ENCODE data around the gene SELENOS. TPM values are rescaled to one million over a fixed set of nuclear protein-coding genes. Genes with fewer than 3 reads are reported as not detected.

The SELENOS gene
- total RNA-seq: 100 to 1,000 TPM in 1 of 2 donors, 10 to 100 TPM in 1; 66.9 to 100 TPM

GRCh38 chr15:101277038-101277822 is at the start of gene SELENOS:
Gene SELENOS (minus strand): TSS chr15:101277485. CDS start chr15:101277417, 68 bp downstream.
- Histone ChIP-seq H3K36me3 (peaks cover 13 to 20% of the 10 kb centered on the region in 2 donors), H3K9me3 (no peaks in the 10 kb centered on the region), H3K4me1 (replicated peaks) (no peaks in the 10 kb centered on the region), H3K27me3 (replicated peaks; ENCODE audit: insufficient read depth) (no peaks in the 10 kb centered on the region), H3K4me3 (peak within 1 kb of the TSS; percentile 46 to 83), H3K27ac (peak within 1 kb of the TSS; percentile 60 to 78)
- WGBS: under 1% methylated on average over 77 of the region's 91 CpGs
- peak; percentile 91 for DNase-seq (ENCODE audit: low spot score)
- peak; percentile 88 for TF ChIP-seq POLR2A (IDR thresholded peaks at IDR 0.05)
- TF ChIP-seq POLR2AphosphoS5 (IDR thresholded peaks at IDR 0.05): peak; percentile 76
- peak in 2 of 4 experiments; percentile 2 to 23 for TF ChIP-seq CTCF (IDR thresholded peaks at IDR 0.05)
- intact Hi-C loops (cut with DNase I): no loop called here

- intact Hi-C loops (cut with DNase I): no loop called here
- H3K4me1 ChIP-seq (replicated peaks): no peaks in the 10 kb centered on the region
- WGBS: 80% methylated on average over 21 of the region's 21 CpGs
- H3K36me3 ChIP-seq: no peaks in the 10 kb centered on the region
- H3K27ac ChIP-seq: no peak overlapping the region
- no peaks in the 10 kb centered on the region for H3K9me3 ChIP-seq
- H3K4me3 ChIP-seq: no peak overlapping the region
- DNase-seq (ENCODE audit: low spot score): no peak
- H3K27me3 ChIP-seq (replicated peaks; ENCODE audit: insufficient read depth): no peaks in the 10 kb centered on the region
- no peak for TF ChIP-seq CTCF (IDR thresholded peaks at IDR 0.05)
- no peak for TF ChIP-seq POLR2AphosphoS5 (IDR thresholded peaks at IDR 0.05)
- no peak for TF ChIP-seq POLR2A (IDR thresholded peaks at IDR 0.05)
Observed at GRCh38 chr15:101326462-101327146, 49.3 kb upstream of the SELENOS start.

- TF ChIP-seq CTCF (IDR thresholded peaks at IDR 0.05) (no peak), POLR2AphosphoS5 (IDR thresholded peaks at IDR 0.05) (no peak), POLR2A (IDR thresholded peaks at IDR 0.05) (no peak)
- no peaks in the 10 kb centered on the region for H3K27me3 ChIP-seq (replicated peaks; ENCODE audit: insufficient read depth)
- 93% methylated on average over 8 of the region's 8 CpGs for WGBS
Observed at GRCh38 chr15:101326026-101326315, 48.7 kb upstream of the SELENOS start.

GRCh38 chr15:101325263-101326025 is 48.2 kb upstream of the SELENOS start:
- 94% methylated on average over 19 of the region's 19 CpGs for WGBS
- no peak for DNase-seq (ENCODE audit: low spot score)
- TF ChIP-seq CTCF (IDR thresholded peaks at IDR 0.05): no peak
- no peak for TF ChIP-seq POLR2AphosphoS5 (IDR thresholded peaks at IDR 0.05)
- no peak for TF ChIP-seq POLR2A (IDR thresholded peaks at IDR 0.05)

More at GRCh38 chr15:101326026-101326315, 48.7 kb upstream of the SELENOS start:
- intact Hi-C loops (cut with DNase I): no loop called here
- H3K9me3 ChIP-seq: no peaks in the 10 kb centered on the region
- H3K36me3 ChIP-seq: no peaks in the 10 kb centered on the region
- H3K4me1 ChIP-seq (replicated peaks): no peaks in the 10 kb centered on the region
- H3K27ac ChIP-seq: no peak overlapping the region
- no peak overlapping the region for H3K4me3 ChIP-seq
- no peak for DNase-seq (ENCODE audit: low spot score)

More at GRCh38 chr15:101325263-101326025, 48.2 kb upstream of the SELENOS start:
- Histone ChIP-seq H3K4me1 (replicated peaks) (no peaks in the 10 kb centered on the region), H3K4me3 (no peak overlapping the region), H3K36me3 (no peaks in the 10 kb centered on the region), H3K9me3 (no peaks in the 10 kb centered on the region), H3K27me3 (replicated peaks; ENCODE audit: insufficient read depth) (no peaks in the 10 kb centered on the region), H3K27ac (no peak overlapping the region)
- intact Hi-C loops (cut with DNase I): no loop called here
